Stimulated activated CD8-positive, alpha-beta memory T cell treated with anti-CD3 and anti-CD28 coated beads, Interleukin-12 subunit alpha, Interleukin-12 subunit beta, amount 100 ng/mL, for 24 hours (primary cell): ENCODE data around the gene ACOT11.

Experiments used
- DNase-seq: peaks from one replicate; pipeline ENCODE4 v3.0.0-alpha.2; 2020; ENCODE audit errors: extremely low read depth

ACOT11 gene

GRCh38 chr1:54564312-54565112, 16.5 kb downstream of the ACOT11 start:
- no peak for DNase-seq

GRCh38 chr1:54565113-54565501, 17.1 kb downstream of the ACOT11 start:
- no peak for DNase-seq

- DNase-seq, result no peak
These were observed 18.6 kb downstream of the ACOT11 start for GRCh38 chr1:54566438-54567141.

GRCh38 chr1:54567961-54568360, 19.9 kb downstream of the ACOT11 start:
- DNase-seq, result no peak

- DNase-seq, result no peak
These were observed 21.3 kb downstream of the ACOT11 start for GRCh38 chr1:54569339-54569738.

GRCh38 chr1:54570161-54570560, 22.1 kb downstream of the ACOT11 start:
- DNase-seq, result no peak

GRCh38 chr1:54571326-54571725, 23.3 kb downstream of the ACOT11 start:
- DNase-seq, result no peak

GRCh38 chr1:54571803-54572541, 23.9 kb downstream of the ACOT11 start:
- DNase-seq, result no peak

- no peak for DNase-seq
These were observed 24.5 kb downstream of the ACOT11 start for GRCh38 chr1:54572542-54572850.

- no peak for DNase-seq
These were observed 26.2 kb downstream of the ACOT11 start for GRCh38 chr1:54574158-54574778.

GRCh38 chr1:54575161-54575560, 27.1 kb downstream of the ACOT11 start:
- DNase-seq, result no peak

GRCh38 chr1:54575605-54576290, 27.7 kb downstream of the ACOT11 start:
- no peak for DNase-seq

- no peak for DNase-seq
These were observed 29.6 kb downstream of the ACOT11 start for GRCh38 chr1:54577612-54578011.

- DNase-seq, result no peak
These were observed 31.3 kb downstream of the ACOT11 start for GRCh38 chr1:54579337-54579781.

GRCh38 chr1:54580856-54581550, 33.0 kb downstream of the ACOT11 start:
- DNase-seq, result no peak

- DNase-seq, result no peak
These were observed 33.6 kb downstream of the ACOT11 start for GRCh38 chr1:54581621-54582035.

GRCh38 chr1:54582566-54583306, 34.7 kb downstream of the ACOT11 start:
- no peak for DNase-seq

GRCh38 chr1:54583307-54583686, 35.3 kb downstream of the ACOT11 start:
- DNase-seq, result no peak

GRCh38 chr1:54583871-54584270, 35.8 kb downstream of the ACOT11 start:
- no peak for DNase-seq

- no peak for DNase-seq
These were observed 36.5 kb downstream of the ACOT11 start for GRCh38 chr1:54584575-54584974.
